ENCODE measurements around the gene NPPB.

- TF ChIP-seq CTCF (conservative IDR thresholded peaks at IDR 0.05), result no peak
- TF ChIP-seq ZFX (IDR thresholded peaks at IDR 0.05), result no peak
Measured at GRCh38 chr1:11825131-11825530, 33.6 kb downstream of the NPPB start.
